GM18858 (cell line): Measurements from ENCODE around the gene ENTPD8.
"Not testable (repeated sequence)": the region's sequence is repeated elsewhere in the genome, so short reads cannot be mapped to it uniquely, and the experiment has no call there.

ENCODE experiments used
- ATAC-seq: cut with Tn5 transposase; IDR thresholded peaks from one replicate; pipeline ENCODE4 v1.9.1; 2021; ENCODE audit not compliant: unreplicated experiment

ENTPD8 gene

GRCh38 chr9:137458194-137459151 lies 17.3 kb upstream of the ENTPD8 start:
- peak; percentile 6 for ATAC-seq

GRCh38 chr9:137457406-137458193 lies 16.4 kb upstream of the ENTPD8 start:
- ATAC-seq = no peak

- ATAC-seq = no peak
Observed at GRCh38 chr9:137456864-137457405, 15.8 kb upstream of the ENTPD8 start.

- ATAC-seq = no peak
Observed at GRCh38 chr9:137456061-137456863, 15.1 kb upstream of the ENTPD8 start.

- ATAC-seq = no peak
Observed at GRCh38 chr9:137455359-137455991, 14.3 kb upstream of the ENTPD8 start.

GRCh38 chr9:137454597-137455358 lies 13.6 kb upstream of the ENTPD8 start:
- no peak for ATAC-seq

- no peak for ATAC-seq
Observed at GRCh38 chr9:137454145-137454596, 13.0 kb upstream of the ENTPD8 start.

- ATAC-seq = no peak
Observed at GRCh38 chr9:137453643-137454081, 12.5 kb upstream of the ENTPD8 start.

GRCh38 chr9:137452761-137453642 lies 11.8 kb upstream of the ENTPD8 start:
- no peak for ATAC-seq

- ATAC-seq = no peak
Observed at GRCh38 chr9:137452006-137452760, 11.0 kb upstream of the ENTPD8 start.

- not testable (repeated sequence) for ATAC-seq
Observed at GRCh38 chr9:137451264-137452005, 10.3 kb upstream of the ENTPD8 start.

- ATAC-seq = not testable (repeated sequence)
Observed at GRCh38 chr9:137450539-137451222, 9.5 kb upstream of the ENTPD8 start.

- no peak for ATAC-seq
Observed at GRCh38 chr9:137449931-137450538, 8.9 kb upstream of the ENTPD8 start.

- no peak for ATAC-seq
Observed at GRCh38 chr9:137449081-137449844, 8.1 kb upstream of the ENTPD8 start.

- no peak for ATAC-seq
Observed at GRCh38 chr9:137448602-137448962, 7.4 kb upstream of the ENTPD8 start.
